Peyer's patch (tissue), 4 donors: ENCODE results near the gene SYT11.

Source experiments
- CTCF ChIP-seq, 6 experiments: fragments of 450-650 bp in 4 of 6; fragments of 200-600 bp in 2 of 6; sonication (generic) in 1 of 6; IDR thresholded peaks; one replicate each; pipeline ENCODE4 v1.5.1; 2017 to 2019; ENCODE audit warnings: antibody characterized with exemption in 6 of 6, mild to moderate bottlenecking in 3 of 6, moderate library complexity in 1 of 6
- POLR2A ChIP-seq, 2 donors: fragments of 450-650 bp; IDR thresholded peaks; one replicate each; pipeline ENCODE4 v1.5.1; 2017; ENCODE audit warnings: antibody characterized with exemption in 2 of 2, mild to moderate bottlenecking in 2 of 2, moderate library complexity in 2 of 2

- TF ChIP-seq CTCF (IDR thresholded peaks at IDR 0.05) (no peak), POLR2A (IDR thresholded peaks at IDR 0.05) (no peak)
Measured at GRCh38 chr1:155909894-155910293, 50.5 kb downstream of the SYT11 start.
